MM.1S (cell line): Measurements from ENCODE around the gene BBX.

Experiments
- DNase-seq: peaks from one replicate; pipeline ENCODE4 v3.0.0-alpha.2; 2015
- H2AFZ ChIP-seq: fragments of 300-600 bp; sonication (generic); 2 replicates; pipeline ENCODE4 v1.6.0; 2016; ENCODE audit warnings: antibody characterized with exemption, low read length
- H3F3A ChIP-seq: fragments of 300-600 bp; sonication (generic); 2 replicates; pipeline ENCODE4 v1.6.1; 2016; ENCODE audit warnings: mild to moderate bottlenecking, antibody characterized with exemption, low read length, moderate library complexity, mixed read lengths; ENCODE audit not compliant: insufficient read depth
- H3K27ac ChIP-seq: fragments of 300-600 bp; sonication (generic); 2 replicates; pipeline ENCODE4 v1.5.1; 2016; ENCODE audit warnings: mild to moderate bottlenecking, low read length
- H3K27me3 ChIP-seq: fragments of 300-600 bp; sonication (generic); replicated peaks from 2 replicates; pipeline ENCODE4 v1.6.0; 2016; ENCODE audit warnings: low read length; ENCODE audit not compliant: insufficient read depth
- H3K36me3 ChIP-seq: fragments of 300-600 bp; sonication (generic); replicated peaks from 2 replicates; pipeline ENCODE4 v1.6.1; 2016; ENCODE audit warnings: mild to moderate bottlenecking, low read length, mixed read lengths; ENCODE audit not compliant: insufficient read depth
- H3K4me1 ChIP-seq: fragments of 300-600 bp; sonication (generic); 2 replicates; pipeline ENCODE4 v1.6.1; 2016; ENCODE audit warnings: low read length, mixed read lengths
- H3K4me2 ChIP-seq: fragments of 300-600 bp; sonication (generic); 2 replicates; pipeline ENCODE4 v1.6.0; 2016; ENCODE audit warnings: low read depth, low read length
- H3K4me3 ChIP-seq: fragments of 300-600 bp; sonication (generic); 2 replicates; pipeline ENCODE4 v1.5.1; 2016; ENCODE audit warnings: low read length, mixed read lengths
- H3K79me2 ChIP-seq: fragments of 300-600 bp; sonication (generic); 2 replicates; pipeline ENCODE4 v1.6.1; 2016; ENCODE audit warnings: mixed run types, low read length, mixed read lengths
- H3K9ac ChIP-seq: fragments of 300-600 bp; sonication (generic); 2 replicates; pipeline ENCODE4 v1.6.1; 2016; ENCODE audit warnings: low read length, mixed read lengths
- H3K9me2 ChIP-seq: fragments of 300-600 bp; sonication (generic); replicated peaks from 2 replicates; pipeline ENCODE4 v1.6.1; 2016; ENCODE audit warnings: mild to moderate bottlenecking, low read length, mixed read lengths; ENCODE audit not compliant: insufficient read depth
- H3K9me3 ChIP-seq: fragments of 300-600 bp; sonication (generic); replicated peaks from 2 replicates; pipeline ENCODE4 v1.6.1; 2016; ENCODE audit warnings: mild to moderate bottlenecking, low read length, mixed read lengths; ENCODE audit not compliant: insufficient read depth
- H4K20me1 ChIP-seq: fragments of 300-600 bp; sonication (generic); 2 replicates; pipeline ENCODE4 v1.6.1; 2016; ENCODE audit warnings: mild to moderate bottlenecking, low read length, moderate library complexity, mixed read lengths; ENCODE audit not compliant: insufficient read depth
- EZH2 ChIP-seq: fragments of 300-600 bp; sonication (generic); optimal IDR thresholded peaks from 2 replicates; pipeline ENCODE3; 2017; ENCODE audit warnings: low read depth, mild to moderate bottlenecking, antibody characterized with exemption, low read length, mixed read lengths
- EZH2phosphoT487 ChIP-seq: fragments of 300-600 bp; sonication (generic); IDR thresholded peaks from 2 replicates; pipeline ENCODE4 v1.6.1; 2018; ENCODE audit warnings: antibody characterized with exemption, low read length
- TF ChIP-seq, protein P1 (sequence below): fragments of 300-600 bp; sonication (generic); IDR thresholded peaks from 2 replicates; pipeline ENCODE4 v1.5.1; 2016; ENCODE audit warnings: antibody characterized with exemption, low read length, mixed read lengths

Gene BBX

DNA sequence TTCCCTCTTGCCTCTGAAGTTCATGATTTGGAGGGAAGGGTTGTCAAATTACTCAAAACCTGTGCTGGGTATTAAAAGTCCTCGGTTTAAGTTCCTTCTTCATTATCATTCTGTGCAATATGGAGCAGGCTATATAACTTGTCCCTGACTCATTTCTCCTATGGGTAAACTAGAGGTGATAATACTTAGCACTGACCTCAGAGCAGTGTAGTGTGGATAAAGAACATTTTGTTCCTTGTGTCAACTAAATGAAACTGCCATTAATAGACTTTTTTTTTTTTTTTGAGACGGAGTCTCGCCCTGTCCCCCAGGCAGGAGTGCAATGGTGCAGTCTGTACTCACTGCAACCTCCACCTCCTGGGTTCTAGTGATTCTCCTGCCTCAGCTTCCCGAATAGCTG lies 2.2 kb upstream of the BBX start:
- no peak overlapping the region for H3K4me2 ChIP-seq
- peaks cover 5% of the 10 kb centered on the region; the same call in 1 of the 2 replicates for H3K4me1 ChIP-seq
- no peaks in the 10 kb centered on the region for H3K9me3 ChIP-seq
- no peak overlapping the region for H2AFZ ChIP-seq
- H3F3A ChIP-seq, result peaks cover 28% of the 10 kb centered on the region; the same call in 1 of the 2 replicates
- H3K9ac ChIP-seq, result no peak overlapping the region
- no peaks in the 10 kb centered on the region for H3K9me2 ChIP-seq
- DNase-seq, result no peak
- no peaks in the 10 kb centered on the region for H3K36me3 ChIP-seq
- H3K27ac ChIP-seq, result no peak overlapping the region
- no peak for TF ChIP-seq EZH2phosphoT487
- H3K4me3 ChIP-seq, result no peak overlapping the region
- H4K20me1 ChIP-seq, result no peaks in the 10 kb centered on the region
- no peaks in the 10 kb centered on the region for H3K27me3 ChIP-seq
- peaks cover 17% of the 10 kb centered on the region for H3K79me2 ChIP-seq

GRCh38 chr3:107521469-107522059 lies 1.2 kb upstream of the BBX start:
- Histone ChIP-seq H2AFZ (peak overlapping the region; percentile 39; the same call in 1 of the 2 replicates), H3K4me3 (no peak overlapping the region), H3K9me3 (no peaks in the 10 kb centered on the region), H3K27me3 (no peaks in the 10 kb centered on the region), H3K9me2 (no peaks in the 10 kb centered on the region), H3K9ac (no peak overlapping the region), H3K27ac (peak overlapping the region; percentile 26; the same call in 1 of the 2 replicates), H3K36me3 (no peaks in the 10 kb centered on the region), H3K79me2 (peaks cover 27% of the 10 kb centered on the region), H3K4me1 (peaks cover 12% of the 10 kb centered on the region; the same call in 1 of the 2 replicates), H4K20me1 (no peaks in the 10 kb centered on the region), H3F3A (peaks cover 28% of the 10 kb centered on the region; the same call in 1 of the 2 replicates), H3K4me2 (peak overlapping the region; percentile 15)
- TF ChIP-seq EZH2 (no peak), EZH2phosphoT487 (no peak)
- TF ChIP-seq, protein P1, sequence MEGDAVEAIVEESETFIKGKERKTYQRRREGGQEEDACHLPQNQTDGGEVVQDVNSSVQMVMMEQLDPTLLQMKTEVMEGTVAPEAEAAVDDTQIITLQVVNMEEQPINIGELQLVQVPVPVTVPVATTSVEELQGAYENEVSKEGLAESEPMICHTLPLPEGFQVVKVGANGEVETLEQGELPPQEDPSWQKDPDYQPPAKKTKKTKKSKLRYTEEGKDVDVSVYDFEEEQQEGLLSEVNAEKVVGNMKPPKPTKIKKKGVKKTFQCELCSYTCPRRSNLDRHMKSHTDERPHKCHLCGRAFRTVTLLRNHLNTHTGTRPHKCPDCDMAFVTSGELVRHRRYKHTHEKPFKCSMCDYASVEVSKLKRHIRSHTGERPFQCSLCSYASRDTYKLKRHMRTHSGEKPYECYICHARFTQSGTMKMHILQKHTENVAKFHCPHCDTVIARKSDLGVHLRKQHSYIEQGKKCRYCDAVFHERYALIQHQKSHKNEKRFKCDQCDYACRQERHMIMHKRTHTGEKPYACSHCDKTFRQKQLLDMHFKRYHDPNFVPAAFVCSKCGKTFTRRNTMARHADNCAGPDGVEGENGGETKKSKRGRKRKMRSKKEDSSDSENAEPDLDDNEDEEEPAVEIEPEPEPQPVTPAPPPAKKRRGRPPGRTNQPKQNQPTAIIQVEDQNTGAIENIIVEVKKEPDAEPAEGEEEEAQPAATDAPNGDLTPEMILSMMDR, result no peak
- peak; percentile 6 for DNase-seq

DNA sequence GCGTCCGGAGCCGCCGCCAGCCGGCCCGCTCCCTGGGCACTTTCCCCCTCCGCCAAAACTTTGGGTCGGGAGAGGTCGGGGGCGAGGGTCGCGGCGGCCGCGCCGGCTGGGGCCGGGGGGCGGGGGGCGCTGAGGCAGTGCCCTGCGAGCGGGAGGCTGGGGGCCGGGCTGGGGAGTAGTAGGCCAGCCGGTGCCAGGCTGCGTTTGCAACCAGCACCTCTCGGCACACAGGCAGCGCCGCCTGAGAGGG lies 452 bp downstream of the BBX start:
- no peaks in the 10 kb centered on the region for H4K20me1 ChIP-seq
- no peaks in the 10 kb centered on the region for H3K27me3 ChIP-seq
- peaks cover 37% of the 10 kb centered on the region for H3K79me2 ChIP-seq
- peak overlapping the region; percentile 68; the same call in 1 of the 2 replicates for H3K27ac ChIP-seq
- H3K4me1 ChIP-seq, result peaks cover 12% of the 10 kb centered on the region; the same call in 1 of the 2 replicates
- TF ChIP-seq, protein P1, result no peak
- no peak for TF ChIP-seq EZH2phosphoT487
- TF ChIP-seq EZH2, result no peak
- H3K9ac ChIP-seq, result peak overlapping the region; percentile 71
- peak overlapping the region; percentile 92 for H2AFZ ChIP-seq
- no peaks in the 10 kb centered on the region for H3K9me2 ChIP-seq
- peak overlapping the region; percentile 84 for H3K4me3 ChIP-seq
- H3F3A ChIP-seq, result peaks cover 28% of the 10 kb centered on the region; the same call in 1 of the 2 replicates
- no peak for DNase-seq
- H3K9me3 ChIP-seq, result no peaks in the 10 kb centered on the region
- H3K36me3 ChIP-seq, result no peaks in the 10 kb centered on the region
- H3K4me2 ChIP-seq, result peak overlapping the region; percentile 71
